Tibial nerve (tissue), 3 donors: ENCODE results near the gene NASP.

Experiments
- CTCF ChIP-seq, 5 experiments: fragments of 200-600 bp in 3 of 5; fragments of 450-650 bp in 2 of 5; sonication (generic) in 3 of 5; IDR thresholded peaks; one replicate each; pipeline ENCODE4 v1.5.1; 2016 to 2019; ENCODE audit warnings: antibody characterized with exemption in 5 of 5, mild to moderate bottlenecking in 3 of 5, moderate library complexity in 2 of 5
- POLR2A ChIP-seq, 2 donors: fragments of 450-650 bp; IDR thresholded peaks; one replicate each; pipeline ENCODE4 v1.6.1; 2017; ENCODE audit warnings: antibody characterized with exemption in 2 of 2, mild to moderate bottlenecking in 2 of 2, moderate library complexity in 2 of 2

DNA sequence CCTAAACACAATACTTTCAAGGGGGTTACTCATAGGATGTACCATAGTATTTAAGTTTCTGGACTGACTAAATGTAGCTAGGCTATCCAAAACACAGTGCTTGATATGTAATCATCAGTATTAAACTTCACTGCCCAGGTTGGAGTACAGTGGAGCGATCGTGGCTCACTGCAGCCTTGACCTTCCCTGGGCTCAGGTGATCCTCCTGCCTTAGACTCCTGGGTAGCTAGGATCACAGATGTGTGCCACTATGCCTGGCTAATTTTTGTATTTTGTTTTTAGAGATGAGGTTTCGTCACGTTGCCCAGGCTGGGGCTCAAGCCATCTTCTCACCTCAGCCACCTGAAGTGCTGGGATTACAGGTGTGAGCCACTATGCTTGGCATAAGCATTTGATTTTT is 10.6 kb downstream of the NASP start:
- TF ChIP-seq CTCF (IDR thresholded peaks at IDR 0.05) (no peak), POLR2A (IDR thresholded peaks at IDR 0.05) (no peak)
